ENCODE data around the gene DLGAP1.

GRCh38 chr18:4236940-4237663 is 218.0 kb downstream of the DLGAP1 start:
- TF ChIP-seq CTCF (IDR thresholded peaks at IDR 0.05; ENCODE audit: insufficient read depth, low read length, poor library complexity, severe bottlenecking), result no peak
- no peak for TF ChIP-seq EZH2phosphoT487 (conservative IDR thresholded peaks at IDR 0.05; ENCODE audit: low read length)
